COLO668 (cell line): Measurements from ENCODE around the gene GRK3.

Experiments used
- DNase-seq: peaks from one replicate; lab custom pipeline; 2025; ENCODE audit not compliant: unreplicated experiment; lab: John Stamatoyannopoulos, UW

The GRK3 gene

GRCh38 chr22:25656724-25657123, 92.2 kb downstream of the GRK3 start:
- DNase-seq, result no peak

GRCh38 chr22:25658633-25659032, 94.2 kb downstream of the GRK3 start:
- no peak for DNase-seq

- DNase-seq, result no peak
These were observed 94.9 kb downstream of the GRK3 start for GRCh38 chr22:25659413-25659812.

- DNase-seq, result no peak
These were observed 95.9 kb downstream of the GRK3 start for GRCh38 chr22:25660336-25660735.

GRCh38 chr22:25661073-25661472, 96.6 kb downstream of the GRK3 start:
- no peak for DNase-seq

GRCh38 chr22:25663654-25664053, 99.2 kb downstream of the GRK3 start:
- no peak for DNase-seq

GRCh38 chr22:25666308-25666707, 101.8 kb downstream of the GRK3 start:
- no peak for DNase-seq

GRCh38 chr22:25668437-25668836, 104.0 kb downstream of the GRK3 start:
- no peak for DNase-seq

- DNase-seq, result no peak
These were observed 105.0 kb downstream of the GRK3 start for GRCh38 chr22:25669253-25670069.

GRCh38 chr22:25670070-25670461, 105.6 kb downstream of the GRK3 start:
- DNase-seq, result no peak

GRCh38 chr22:25672289-25673084, 108.0 kb downstream of the GRK3 start:
- DNase-seq, result no peak

GRCh38 chr22:25673713-25674112, 109.2 kb downstream of the GRK3 start:
- DNase-seq, result no peak

- DNase-seq, result no peak
These were observed 113.2 kb downstream of the GRK3 start for GRCh38 chr22:25677631-25678030.

GRCh38 chr22:25680051-25680450, 115.6 kb downstream of the GRK3 start:
- DNase-seq, result no peak

GRCh38 chr22:25680956-25681355, 116.5 kb downstream of the GRK3 start:
- no peak for DNase-seq

- DNase-seq, result no peak
These were observed 117.6 kb downstream of the GRK3 start for GRCh38 chr22:25682109-25682508.

GRCh38 chr22:25688627-25689026, 124.2 kb downstream of the GRK3 start:
- DNase-seq, result no peak

- no peak for DNase-seq
These were observed 125.2 kb downstream of the GRK3 start for GRCh38 chr22:25689631-25690030.

- DNase-seq, result no peak
These were observed 126.3 kb downstream of the GRK3 start for GRCh38 chr22:25690798-25691197.

- no peak for DNase-seq
These were observed 128.2 kb downstream of the GRK3 start for GRCh38 chr22:25692397-25693267.

- no peak for DNase-seq
These were observed 128.7 kb downstream of the GRK3 start for GRCh38 chr22:25693268-25693565.
